Common myeloid progenitor, CD34-positive (primary cell): Measurements from ENCODE around the gene EED.

Experiments
- CTCF ChIA-PET: fragments of 350-600 bp; sonication (Branson Sonifier 250); formaldehyde crosslinking; loops from one replicate; lab custom pipeline; 2021; ENCODE audit warnings: antibody characterized with exemption; lab: Charles Lee
- POLR2A ChIA-PET: fragments of 350-600 bp; sonication (Branson Sonifier 250); formaldehyde crosslinking; loops from one replicate; lab custom pipeline; 2021; ENCODE audit warnings: antibody characterized with exemption; lab: Charles Lee
- DNase-seq, 3 donors: peaks; one replicate each; pipeline versions ENCODE4 v3.0.0 to v3.0.0-alpha.2; 2013
- H3K27ac ChIP-seq, 2 experiments: 1 replicate in 1 of 2; 2 replicates in 1 of 2; pipeline ENCODE4 v1.7.0; 2013; ENCODE audit warnings: inconsistent platforms in 2 of 2, low read length in 2 of 2, mild to moderate bottlenecking in 2 of 2, low read depth in 1 of 2, moderate library complexity in 1 of 2; ENCODE audit not compliant: severe bottlenecking in 2 of 2, insufficient read depth in 1 of 2, poor library complexity in 1 of 2
- H3K27me3 ChIP-seq, 5 experiments: replicated peaks in 2 of 5; 1 replicate in 3 of 5; 2 replicates in 2 of 5; pipeline versions ENCODE4 v1.6.1 to v1.7.0; 2013; ENCODE audit warnings: low read length in 4 of 5, mild to moderate bottlenecking in 2 of 5, moderate library complexity in 2 of 5, inconsistent platforms in 1 of 5; ENCODE audit not compliant: insufficient read depth in 5 of 5, control insufficient read depth in 4 of 5
- H3K36me3 ChIP-seq, 4 experiments: 1 replicate in 2 of 4; 2 replicates in 2 of 4; pipeline versions ENCODE4 v1.6.1 to v1.7.0; 2013; ENCODE audit warnings: low read length in 3 of 4, control low read depth in 1 of 4, mild to moderate bottlenecking in 1 of 4; ENCODE audit not compliant: control insufficient read depth in 4 of 4, insufficient read depth in 4 of 4
- H3K4me1 ChIP-seq, 4 experiments: 1 replicate in 3 of 4; 2 replicates in 1 of 4; pipeline versions ENCODE4 v1.6.1 to v1.7.1; 2013; ENCODE audit warnings: low read length in 3 of 4, mild to moderate bottlenecking in 3 of 4, control low read depth in 1 of 4, inconsistent platforms in 1 of 4, moderate library complexity in 1 of 4; ENCODE audit not compliant: control insufficient read depth in 4 of 4, insufficient read depth in 4 of 4; ENCODE audit errors: control extremely low read depth in 1 of 4
- H3K4me3 ChIP-seq, 7 experiments: 1 replicate in 4 of 7; 2 replicates in 3 of 7; pipeline versions ENCODE4 v1.5.1 to v1.7.0; 2013; ENCODE audit warnings: mild to moderate bottlenecking in 7 of 7, low read length in 6 of 7, moderate library complexity in 6 of 7, inconsistent platforms in 2 of 7, low read depth in 2 of 7, control low read depth in 1 of 7; ENCODE audit not compliant: insufficient read depth in 4 of 7, control insufficient read depth in 1 of 7; ENCODE audit errors: extremely low read depth in 1 of 7
- H3K9me3 ChIP-seq, 5 experiments: 1 replicate in 4 of 5; 2 replicates in 1 of 5; pipeline versions ENCODE4 v1.6.1 to v1.7.1; 2013; ENCODE audit warnings: low read length in 4 of 5, mild to moderate bottlenecking in 2 of 5, inconsistent platforms in 1 of 5, low read depth in 1 of 5, moderate library complexity in 1 of 5; ENCODE audit not compliant: control insufficient read depth in 4 of 5, insufficient read depth in 2 of 5; ENCODE audit errors: control extremely low read depth in 1 of 5
- WGBS: methylation state at CpG from one replicate; pipeline ENCODE4 v1.1.5; 2013; ENCODE audit not compliant: insufficient coverage; 5-methylcytosine and 5-hydroxymethylcytosine counted together

EED gene

GRCh38 chr11:86257446-86257845 lies 12.9 kb downstream of the EED start:
- CTCF ChIA-PET = interaction anchor here (0.7 kb wide), 1 partner anchor 43 kb away, joined by 3 read pairs; no protein-coding TSS in a partner anchor

GRCh38 chr11:86259730-86260129 lies 15.2 kb downstream of the EED start:
- H3K27ac ChIP-seq = no peak overlapping the region
- H3K27me3 ChIP-seq = no peaks in the 10 kb centered on the region
- ChIA-PET POLR2A (interaction anchor here (0.5 kb wide), 1 partner anchor 8 kb away, joined by 3 read pairs; no protein-coding TSS in a partner anchor), CTCF (interaction anchor here (0.9 to 1.4 kb wide), 4 partner anchors 10 to 248 kb away, joined by 3 read pairs; no protein-coding TSS in a partner anchor)
- H3K36me3 ChIP-seq = peaks cover 9 to 57% (median 41%) of the 10 kb centered on the region in 4 experiments
- WGBS = no CpG with 5 or more reads among the region's 1 CpG
- no peak for DNase-seq
- no peak overlapping the region for H3K4me3 ChIP-seq
- no peaks in the 10 kb centered on the region for H3K9me3 ChIP-seq
- no peaks in the 10 kb centered on the region for H3K4me1 ChIP-seq

More at GRCh38 chr11:86257446-86257845, 12.9 kb downstream of the EED start:
- H3K27ac ChIP-seq = no peak overlapping the region
- POLR2A ChIA-PET = no interaction called here
- H3K9me3 ChIP-seq = no peaks in the 10 kb centered on the region
- H3K36me3 ChIP-seq = peaks cover 9 to 44% (median 29%) of the 10 kb centered on the region in 4 experiments
- no peak for DNase-seq
- H3K4me1 ChIP-seq = no peaks in the 10 kb centered on the region
- no peak overlapping the region for H3K4me3 ChIP-seq
- H3K27me3 ChIP-seq = no peaks in the 10 kb centered on the region

DNA sequence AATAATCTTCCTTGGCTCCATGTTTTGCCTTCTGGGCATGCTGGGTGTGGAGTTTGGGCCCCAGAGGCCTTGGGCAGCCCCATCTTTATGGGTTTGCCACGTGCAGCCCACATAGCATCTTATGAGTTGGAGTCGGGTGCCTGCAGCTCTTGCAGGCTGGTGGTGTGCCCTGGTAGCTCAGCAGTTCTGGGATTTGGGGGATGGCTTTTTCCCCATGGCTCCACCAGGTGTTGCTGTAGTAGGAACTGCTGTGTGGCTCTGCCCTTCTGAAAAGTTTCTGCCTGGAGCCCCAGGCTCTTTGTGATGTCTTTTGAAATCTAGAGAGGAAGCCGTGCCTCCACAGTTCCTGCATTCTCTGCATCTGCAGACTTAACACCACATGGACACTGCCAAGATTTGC lies 16.8 kb downstream of the EED start:
- ChIA-PET POLR2A (no interaction called here), CTCF (interaction anchor here (1.0 to 1.1 kb wide), 2 partner anchors 8 to 30 kb away, joined by 3 to 5 read pairs; no protein-coding TSS in a partner anchor)
- H3K4me3 ChIP-seq = no peak overlapping the region
- DNase-seq = no peak
- WGBS = 100% methylated on average over 2 of the region's 3 CpGs
- peaks cover 6 to 57% (median 40%) of the 10 kb centered on the region in 4 experiments for H3K36me3 ChIP-seq
- no peaks in the 10 kb centered on the region for H3K4me1 ChIP-seq
- no peaks in the 10 kb centered on the region for H3K9me3 ChIP-seq
- H3K27ac ChIP-seq = no peak overlapping the region
- H3K27me3 ChIP-seq = no peaks in the 10 kb centered on the region

DNA sequence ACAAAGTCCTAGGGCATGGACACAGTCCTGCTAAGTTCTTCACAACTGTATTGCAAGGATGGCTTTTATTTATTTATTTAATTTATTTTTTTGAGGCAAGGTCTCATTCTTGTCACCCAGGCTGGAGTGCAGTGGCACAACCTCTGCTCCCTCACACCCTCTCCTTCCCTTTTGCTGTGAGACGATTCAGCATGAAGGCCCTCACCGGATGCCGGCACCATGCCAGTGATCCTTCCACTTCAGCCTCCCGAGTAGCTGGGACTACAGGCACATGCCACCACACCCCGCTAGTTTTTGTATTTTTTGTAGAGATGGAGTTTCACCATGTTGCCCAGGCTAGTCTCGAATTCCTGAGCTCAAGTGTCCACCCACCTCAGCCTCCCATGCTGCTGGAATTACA lies 17.8 kb downstream of the EED start:
- Histone ChIP-seq H3K4me1 (no peaks in the 10 kb centered on the region), H3K36me3 (peaks cover 6 to 47% (median 35%) of the 10 kb centered on the region in 4 experiments), H3K4me3 (no peak overlapping the region), H3K27me3 (no peaks in the 10 kb centered on the region), H3K9me3 (no peaks in the 10 kb centered on the region), H3K27ac (no peak overlapping the region)
- ChIA-PET POLR2A (no interaction called here), CTCF (interaction anchor here (0.6 kb wide), 1 partner anchor 374 kb away, joined by 3 read pairs; no protein-coding TSS in a partner anchor)
- DNase-seq = no peak
- WGBS = 100% methylated on average over 5 of the region's 6 CpGs

DNA sequence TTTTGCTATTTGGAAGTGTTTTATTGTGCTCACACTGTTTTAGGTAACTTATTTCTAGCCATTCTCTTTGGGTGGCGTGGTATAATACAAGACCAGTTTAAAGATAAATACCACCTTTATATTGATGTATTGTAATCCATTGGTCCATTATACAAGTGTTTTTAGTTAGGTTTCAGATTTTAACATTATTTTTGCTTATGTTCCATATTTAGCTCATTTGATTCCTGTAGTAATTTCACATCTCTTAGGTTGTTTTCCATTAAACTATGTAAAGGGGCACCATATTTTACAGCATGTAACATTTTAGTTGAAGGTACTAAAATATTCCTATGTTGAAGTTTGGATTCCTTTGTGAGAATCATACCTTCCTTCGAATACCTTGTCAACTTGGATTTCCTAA lies 20.1 kb downstream of the EED start:
- H3K9me3 ChIP-seq = peaks cover 0 to under 1% (median 0%) of the 10 kb centered on the region in 5 experiments
- no CpG with 5 or more reads among the region's 2 CpGs for WGBS
- H3K27me3 ChIP-seq = no peaks in the 10 kb centered on the region
- H3K4me1 ChIP-seq = no peaks in the 10 kb centered on the region
- H3K4me3 ChIP-seq = no peak overlapping the region
- POLR2A ChIA-PET = interaction anchor here (0.7 kb wide), 1 partner anchor 732 kb away, joined by 3 read pairs; no protein-coding TSS in a partner anchor
- CTCF ChIA-PET = no interaction called here
- peaks cover under 1 to 44% (median 36%) of the 10 kb centered on the region in 4 experiments for H3K36me3 ChIP-seq
- no peak overlapping the region for H3K27ac ChIP-seq
- no peak for DNase-seq

DNA sequence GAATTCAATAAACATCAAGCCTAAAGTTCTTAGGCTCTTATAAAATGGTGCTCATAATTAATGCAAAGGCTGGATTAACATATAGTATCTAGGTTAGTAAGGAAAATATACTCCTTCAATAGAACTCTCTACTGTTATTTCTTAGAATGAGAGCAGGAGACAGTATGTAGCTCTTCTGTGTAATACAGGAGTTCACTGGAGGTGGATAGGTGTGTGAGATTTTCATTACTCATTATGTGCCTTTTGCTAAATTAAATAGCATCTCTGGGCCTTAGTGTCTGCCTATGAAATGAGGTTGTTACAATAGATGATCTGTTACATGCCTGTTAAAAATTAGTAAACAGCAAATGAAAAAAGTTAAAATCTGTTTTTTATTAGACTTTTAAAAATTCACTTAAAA lies 20.6 kb downstream of the EED start:
- peaks cover 0 to 2% (median 0%) of the 10 kb centered on the region in 5 experiments for H3K9me3 ChIP-seq
- no peaks in the 10 kb centered on the region for H3K4me1 ChIP-seq
- H3K36me3 ChIP-seq = peaks cover 0 to 47% (median 35%) of the 10 kb centered on the region in 4 experiments
- POLR2A ChIA-PET = interaction anchor here (0.7 kb wide), 1 partner anchor 731 kb away, joined by 3 read pairs; no protein-coding TSS in a partner anchor
- DNase-seq = no peak
- H3K27me3 ChIP-seq = no peaks in the 10 kb centered on the region
- CTCF ChIA-PET = interaction anchor here (1.2 to 1.5 kb wide), 2 partner anchors 14 to 15 kb away, joined by 3 to 4 read pairs; no protein-coding TSS in a partner anchor
- no peak overlapping the region for H3K27ac ChIP-seq
- no peak overlapping the region for H3K4me3 ChIP-seq

- Histone ChIP-seq H3K27me3 (no peaks in the 10 kb centered on the region), H3K4me3 (no peak overlapping the region), H3K4me1 (no peaks in the 10 kb centered on the region), H3K9me3 (peaks cover 0 to 2% (median 0%) of the 10 kb centered on the region in 5 experiments), H3K36me3 (peaks cover 0 to 25% (median 14%) of the 10 kb centered on the region in 4 experiments), H3K27ac (no peak overlapping the region)
- ChIA-PET CTCF (interaction anchor here (1.3 to 1.7 kb wide), 2 partner anchors 9 to 24 kb away, joined by 3 read pairs; no protein-coding TSS in a partner anchor), POLR2A (no interaction called here)
- no CpG with 5 or more reads among the region's 1 CpG for WGBS
- no peak for DNase-seq
These were observed 25.1 kb downstream of the EED start for GRCh38 chr11:86269645-86270044.
